HG02588 (cell line): ENCODE data around the gene SLC18B1.

ENCODE experiments used
- ATAC-seq: cut with Tn5 transposase; IDR thresholded peaks from one replicate; pipeline ENCODE4 v1.9.1; 2021; ENCODE audit warnings: mild to moderate bottlenecking, moderate library complexity; ENCODE audit not compliant: unreplicated experiment

The SLC18B1 gene

DNA sequence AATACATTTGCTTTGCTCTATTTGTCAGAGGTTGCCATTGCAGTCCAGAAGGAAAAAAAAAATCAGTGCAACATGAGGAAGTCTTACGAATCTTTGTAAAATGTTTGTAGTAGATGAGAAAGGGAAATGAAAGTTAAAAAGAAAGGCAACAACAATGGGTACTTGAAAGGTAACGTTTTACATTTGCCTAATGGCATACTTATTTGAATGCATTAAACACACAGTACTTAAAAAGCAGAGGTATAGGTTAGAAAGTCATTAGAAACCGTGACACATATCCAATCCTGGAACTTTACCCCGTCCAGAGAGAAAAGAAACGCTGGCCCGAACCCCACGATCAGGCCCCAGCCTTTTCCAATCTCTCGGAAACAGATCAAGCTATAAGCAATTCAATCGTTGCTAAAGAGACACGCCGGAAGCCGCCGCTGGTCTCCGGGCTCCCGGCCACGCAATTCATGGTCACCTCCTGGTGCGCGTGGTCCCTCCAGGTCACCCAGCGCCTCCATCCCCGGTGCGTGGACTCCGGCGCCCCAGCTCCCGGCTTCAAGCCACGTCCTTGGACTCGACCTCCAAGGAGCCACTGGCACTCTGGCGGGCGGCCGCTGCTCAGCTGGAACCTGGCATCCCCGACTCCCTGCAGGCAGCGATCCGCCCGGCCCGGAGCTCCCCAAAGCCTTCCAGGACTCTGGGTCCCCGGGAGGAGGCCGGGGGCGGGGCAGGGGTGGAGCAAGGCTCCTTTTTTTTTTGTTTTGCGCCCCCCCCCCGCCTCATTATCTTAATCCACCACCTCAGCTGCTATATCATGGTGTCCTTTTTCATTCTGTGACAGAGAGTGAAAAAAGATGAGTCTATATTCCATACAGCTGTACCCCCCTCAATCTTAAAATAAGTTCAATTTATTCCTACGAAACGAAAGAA, at the start of gene SLC18B1:
SLC18B1 (minus strand) TSS at position 687 of the 918 bp plus-strand sequence; CDS start at position 506, 181 bp downstream.
- ATAC-seq = peak; percentile 41

DNA sequence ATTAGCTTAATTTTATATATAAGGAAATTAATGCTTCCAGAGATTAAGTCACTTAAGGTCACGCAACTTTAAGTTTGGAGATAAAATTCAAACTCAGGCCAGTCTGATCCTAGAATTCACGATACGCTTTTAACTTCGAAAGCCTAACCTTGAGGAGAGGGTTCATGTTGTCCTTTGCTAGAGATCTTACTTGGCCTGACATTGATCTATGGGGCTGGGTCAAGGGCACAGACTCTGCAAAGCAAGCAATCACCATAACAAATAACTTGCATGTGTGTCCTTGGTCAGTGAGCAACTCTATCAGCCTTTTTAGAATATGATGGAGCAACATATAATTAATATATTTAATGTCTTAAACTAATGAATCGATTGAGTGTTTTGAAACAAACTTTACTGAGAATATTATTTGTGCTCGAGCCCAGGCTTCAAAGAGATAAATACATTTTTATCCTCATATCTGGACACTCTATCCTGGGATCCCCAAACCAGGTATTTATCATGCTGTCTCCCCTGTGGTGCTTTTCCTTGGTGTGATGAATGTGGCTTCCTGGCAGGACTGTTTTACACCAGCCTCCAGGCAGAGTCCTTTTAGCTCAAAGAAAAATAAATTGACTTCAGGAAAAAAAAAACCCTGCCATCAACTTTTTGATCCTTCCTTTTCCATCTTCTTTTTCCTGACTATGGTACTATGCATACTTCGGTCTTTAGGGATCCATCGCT, 45.0 kb upstream of the SLC18B1 start:
- no peak for ATAC-seq

DNA sequence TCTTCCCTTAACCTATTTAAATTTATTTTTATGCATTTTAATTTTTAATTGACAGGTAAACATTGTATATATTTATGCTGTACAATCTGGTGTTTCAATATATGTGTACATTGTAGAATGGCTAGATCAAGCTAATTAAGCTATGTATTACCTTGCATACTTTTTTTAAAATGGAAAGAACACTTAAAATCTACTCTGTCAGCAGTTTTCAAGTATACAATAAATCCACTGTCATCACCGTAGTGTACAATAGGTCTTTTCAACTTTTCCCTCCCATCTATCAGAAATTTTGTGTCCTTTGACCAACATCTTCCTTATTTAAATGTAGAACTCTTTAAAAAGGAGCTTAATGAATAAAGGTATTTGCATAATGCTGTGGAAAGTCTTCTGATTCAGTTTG, 43.5 kb upstream of the SLC18B1 start:
- ATAC-seq = no peak

DNA sequence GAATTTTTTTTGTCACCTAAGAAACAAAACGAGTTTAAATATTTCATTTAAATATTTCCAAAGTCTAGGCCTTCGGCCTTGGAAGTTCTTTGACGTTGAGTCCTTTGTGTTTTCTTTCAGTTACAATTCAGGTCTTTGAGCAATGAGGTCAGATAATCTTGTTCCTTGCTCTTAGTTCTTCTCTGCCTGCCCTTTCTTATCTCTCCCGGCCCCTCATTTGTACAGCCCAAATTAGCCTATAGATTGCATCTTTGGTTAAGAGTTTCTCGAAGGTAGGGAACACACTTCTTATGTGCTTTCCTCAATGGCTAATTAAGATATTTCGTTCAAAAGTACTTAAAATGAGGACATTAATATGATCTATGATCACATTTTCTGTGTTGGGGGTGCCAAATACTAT, 34.5 kb upstream of the SLC18B1 start:
- ATAC-seq = no peak

DNA sequence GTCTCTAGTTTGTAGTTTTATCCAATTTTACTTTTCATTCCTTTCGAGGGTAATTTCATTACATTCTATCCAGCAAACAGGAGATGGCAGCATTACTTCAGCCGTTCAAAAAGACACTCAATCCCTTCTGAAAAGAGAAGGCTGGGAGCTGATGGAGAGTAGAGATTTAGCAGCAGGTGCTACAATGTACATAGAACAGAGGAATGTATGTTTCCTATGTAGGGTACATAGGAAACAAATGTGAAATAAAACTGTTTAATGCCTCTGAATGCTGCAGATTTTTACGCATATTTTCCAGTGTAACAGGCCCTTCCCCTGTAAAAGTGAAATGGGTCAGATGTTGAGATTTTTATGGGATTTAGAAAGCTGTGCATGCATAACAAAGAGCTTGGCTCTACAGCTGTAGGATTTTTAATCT, 31.9 kb upstream of the SLC18B1 start:
- ATAC-seq = no peak

DNA sequence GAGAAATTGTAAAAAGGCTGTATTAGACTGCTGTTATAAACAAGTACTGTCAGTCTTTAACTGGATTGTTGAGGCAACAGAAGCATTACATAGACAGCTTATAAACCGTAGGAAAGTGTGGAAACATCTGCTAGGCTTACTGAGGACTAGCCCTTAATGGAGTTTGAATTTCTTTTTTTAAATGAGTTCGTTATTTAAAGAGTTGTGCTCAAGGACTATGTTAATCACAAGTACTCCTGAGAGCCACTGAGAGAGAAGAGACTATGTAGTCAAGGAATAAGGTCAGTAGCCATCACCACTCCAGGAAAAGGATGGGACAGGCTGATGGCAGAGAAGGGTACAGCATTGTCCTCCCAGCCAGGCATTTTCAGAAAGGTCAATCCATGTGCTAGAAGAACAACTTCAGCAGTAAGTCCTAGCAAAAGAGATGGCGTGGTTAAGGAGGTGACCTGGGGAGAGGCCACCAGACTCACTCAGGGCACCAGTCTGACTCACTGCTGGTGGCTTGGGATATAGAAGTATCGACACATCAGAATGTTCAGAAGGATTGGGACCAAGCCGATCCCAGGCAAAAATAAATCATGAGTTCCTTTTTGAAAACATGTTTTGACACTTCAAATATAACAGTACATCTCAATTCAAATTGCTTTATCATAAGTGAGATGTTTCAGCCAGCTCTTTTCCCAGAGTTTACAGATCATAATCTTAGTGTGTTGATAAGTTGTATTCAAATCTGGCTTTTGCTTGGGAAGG, 22.4 kb upstream of the SLC18B1 start:
- no peak for ATAC-seq

DNA sequence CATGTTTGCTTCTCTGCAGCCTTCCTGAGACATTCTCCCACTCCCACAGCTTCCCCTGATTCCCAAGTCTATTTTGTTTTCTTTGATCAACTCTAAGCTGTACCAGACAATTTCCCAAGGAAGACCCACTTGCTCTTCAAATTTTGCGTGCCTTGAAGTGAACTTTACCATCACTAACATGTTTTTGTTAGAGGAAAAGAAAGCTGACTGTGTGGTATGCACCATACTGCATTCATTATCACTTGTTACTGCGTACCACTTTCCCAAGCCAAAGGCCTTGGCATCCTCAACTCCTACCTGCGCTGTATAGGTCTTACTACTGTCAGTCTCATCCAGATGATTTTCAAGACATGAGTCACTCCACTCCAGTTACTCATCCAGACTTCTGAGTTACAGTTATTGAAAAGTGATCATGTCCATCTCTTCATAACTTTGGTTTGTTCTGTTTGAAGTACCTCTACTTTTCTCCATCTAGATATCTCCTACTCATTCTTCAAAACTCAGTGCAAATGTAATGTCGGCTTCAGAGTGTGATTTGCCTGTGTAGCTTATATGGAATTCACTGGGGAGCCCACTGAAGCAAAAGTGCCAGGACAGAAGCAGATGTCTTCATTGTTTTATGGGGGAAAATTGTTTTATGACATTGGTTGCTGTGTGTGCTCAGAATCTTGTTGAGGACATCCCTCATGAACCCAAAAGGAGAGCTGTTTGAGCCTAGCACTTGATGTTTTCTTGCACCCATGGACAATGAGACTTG, 21.1 kb upstream of the SLC18B1 start:
- ATAC-seq = no peak

DNA sequence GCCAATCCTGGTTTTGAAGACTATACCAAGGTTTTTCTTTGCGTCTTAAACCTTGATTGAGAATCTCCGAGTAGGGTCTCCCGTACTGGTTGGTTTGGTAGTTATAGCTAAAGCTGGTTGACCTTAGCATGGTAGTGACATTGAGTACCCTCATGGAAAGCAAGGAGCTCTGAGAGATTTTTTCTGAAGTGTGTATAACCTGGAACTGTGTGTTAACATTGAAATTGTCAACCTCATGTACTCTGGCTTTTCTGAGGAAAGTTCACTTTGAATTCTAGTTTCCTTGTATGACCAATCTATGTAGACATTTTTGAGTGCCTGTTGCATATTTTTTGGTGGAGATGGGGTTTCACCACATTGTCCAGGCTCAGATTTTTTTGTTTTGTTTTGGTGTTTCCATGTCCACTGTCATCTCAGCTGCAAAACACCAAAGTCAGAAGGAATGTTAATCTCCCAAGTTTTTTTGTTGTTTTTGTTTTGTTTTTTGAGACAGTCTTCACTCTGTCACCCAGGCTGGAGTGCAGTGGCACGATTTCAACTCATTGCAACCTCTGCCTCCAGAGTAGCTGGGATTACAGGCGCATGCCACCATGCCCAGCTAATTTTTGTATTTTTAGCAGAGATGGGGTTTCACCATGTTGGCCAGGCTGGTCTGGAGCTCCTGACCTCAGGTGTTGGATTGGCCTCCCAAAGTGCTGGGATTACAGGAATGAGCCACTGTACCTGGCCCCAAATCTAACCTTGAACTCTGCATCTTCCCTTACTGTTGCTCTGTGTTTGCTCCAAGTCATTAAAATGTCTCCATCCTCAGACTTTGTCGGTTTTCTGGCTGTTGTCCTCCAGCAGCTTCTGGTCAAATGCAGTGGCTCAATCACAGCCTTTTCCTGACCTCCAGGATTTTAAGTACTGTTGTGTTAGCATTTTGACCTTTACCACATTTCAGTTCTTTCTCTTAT, 20.2 kb upstream of the SLC18B1 start:
- ATAC-seq = no peak

DNA sequence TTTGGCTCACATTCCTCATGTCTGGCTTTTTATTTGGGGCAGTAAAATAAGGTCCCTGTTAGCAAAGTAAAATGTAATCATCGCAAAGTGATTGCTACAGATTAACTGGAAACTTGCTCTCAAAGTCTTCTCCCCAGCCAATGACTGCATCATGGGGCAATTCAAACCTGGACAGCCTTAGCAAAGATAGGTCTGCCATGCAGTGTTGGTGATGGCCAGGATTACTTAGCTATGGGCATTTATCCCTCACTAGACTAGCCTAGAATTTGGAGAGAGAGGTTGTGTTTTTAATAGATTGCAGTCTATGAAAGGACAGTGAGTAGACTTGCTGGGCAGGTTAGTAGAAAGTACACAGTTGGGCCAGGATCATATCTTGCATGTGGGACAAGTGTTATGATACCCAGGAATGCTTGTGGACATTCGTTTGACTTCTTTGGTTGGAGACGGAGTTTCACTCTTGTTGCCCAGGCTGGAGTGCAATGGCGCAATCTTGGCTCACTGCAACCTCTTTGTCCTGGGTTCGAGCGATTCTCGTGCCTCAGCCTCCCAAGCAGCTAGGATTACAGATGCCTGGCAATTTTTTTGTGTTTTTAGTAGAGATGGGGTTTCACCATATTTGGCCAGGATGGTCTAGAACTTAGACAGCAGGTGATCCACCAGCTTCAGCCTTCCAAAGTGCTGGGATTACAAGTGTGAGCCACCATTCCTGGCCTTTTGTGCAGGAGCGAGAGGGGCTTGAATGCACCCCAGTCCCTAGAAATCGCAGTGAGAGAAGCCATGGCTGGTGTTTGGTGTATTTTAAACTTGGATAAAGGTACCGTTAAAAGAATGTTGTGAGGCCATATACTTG, 19.3 kb upstream of the SLC18B1 start:
- ATAC-seq = no peak

DNA sequence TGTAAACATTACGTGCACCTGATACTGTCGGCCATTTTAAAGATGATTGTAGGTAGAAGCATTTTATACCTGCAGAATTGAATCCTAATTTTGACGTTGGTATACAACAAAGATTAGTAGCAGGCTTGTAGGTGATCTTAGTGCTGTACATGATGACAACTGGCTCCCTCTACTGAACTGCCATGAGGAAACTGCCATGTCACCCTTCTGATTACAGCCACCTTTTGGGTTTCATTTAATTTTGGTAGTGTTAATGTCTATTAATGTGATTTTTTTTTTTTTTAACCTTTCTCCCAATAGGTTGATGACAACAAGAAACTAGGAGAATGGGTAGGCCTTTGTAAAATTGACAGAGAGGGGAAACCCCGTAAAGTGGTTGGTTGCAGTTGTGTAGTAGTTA, 18.2 kb upstream of the SLC18B1 start:
- ATAC-seq = no peak

DNA sequence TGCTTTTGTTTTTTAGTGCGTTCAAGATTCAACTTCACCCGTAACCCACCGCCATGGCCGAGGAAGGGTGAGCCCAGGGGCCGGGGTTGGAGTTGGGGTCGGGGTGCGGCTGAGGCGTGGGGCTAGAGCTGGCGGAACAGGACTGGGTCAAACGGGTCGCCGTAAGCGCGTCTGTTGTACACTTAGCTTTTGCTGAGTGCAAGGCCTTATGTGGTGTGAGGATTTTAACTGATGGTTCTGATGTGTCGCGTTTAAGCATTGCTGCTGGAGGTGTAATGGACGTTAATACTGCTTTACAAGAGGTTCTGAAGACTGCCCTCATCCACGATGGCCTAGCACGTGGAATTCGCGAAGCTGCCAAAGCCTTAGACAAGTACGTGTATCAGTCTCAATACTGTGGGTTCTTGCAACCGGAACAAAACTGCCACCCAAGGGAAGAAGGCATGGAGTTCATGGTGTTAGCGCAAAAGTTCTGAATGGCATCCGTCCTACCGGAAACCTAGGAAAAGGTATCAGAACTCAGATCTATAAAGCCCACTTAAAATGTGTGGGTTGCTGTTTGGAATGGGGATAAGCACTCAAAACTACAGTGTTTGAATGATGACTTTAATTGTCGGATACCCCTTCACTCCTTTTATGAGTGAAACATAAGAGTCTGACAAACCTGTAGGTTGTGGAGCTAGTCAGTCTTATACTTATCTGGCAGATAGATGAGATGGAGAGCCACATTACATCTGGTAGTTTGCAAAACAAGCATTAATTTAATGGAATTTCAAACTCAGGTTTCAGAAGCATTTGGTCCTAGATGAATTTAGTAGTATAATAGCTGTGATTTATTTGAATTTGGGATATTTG, 16.5 kb upstream of the SLC18B1 start:
- peak; percentile 16 for ATAC-seq

DNA sequence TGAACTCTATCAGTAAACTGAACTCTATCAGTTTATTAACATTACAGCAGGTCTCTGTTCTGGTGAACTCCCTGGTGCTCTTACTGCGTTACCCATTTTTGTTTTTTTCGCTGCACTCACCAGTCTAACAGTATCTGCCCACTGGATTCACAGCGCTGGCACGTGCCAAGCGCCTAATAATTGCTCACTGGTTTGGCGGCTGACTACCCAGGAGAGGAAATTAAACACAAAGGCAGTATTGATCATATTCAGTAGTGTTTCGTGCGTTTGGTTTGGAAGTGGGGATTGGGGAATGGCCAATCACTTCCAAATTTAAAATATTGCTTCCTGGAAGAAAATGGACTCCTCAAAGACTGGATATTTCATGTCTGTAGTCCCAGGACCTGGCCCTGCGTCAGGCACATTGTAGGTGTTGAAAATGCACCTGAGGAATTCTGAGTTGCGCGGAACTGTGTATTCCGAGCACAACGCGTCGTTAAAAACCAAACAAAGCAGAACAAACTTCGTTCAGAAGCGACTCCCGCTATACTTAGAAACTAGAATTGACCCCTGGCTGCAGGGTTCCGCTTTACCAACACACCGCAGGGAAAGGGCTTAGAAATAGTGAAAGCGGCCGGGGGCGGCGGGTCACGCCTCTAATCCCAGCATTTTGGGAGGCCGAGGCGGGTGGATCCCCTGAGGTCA, 14.9 kb upstream of the SLC18B1 start:
- peak; percentile 29 for ATAC-seq

DNA sequence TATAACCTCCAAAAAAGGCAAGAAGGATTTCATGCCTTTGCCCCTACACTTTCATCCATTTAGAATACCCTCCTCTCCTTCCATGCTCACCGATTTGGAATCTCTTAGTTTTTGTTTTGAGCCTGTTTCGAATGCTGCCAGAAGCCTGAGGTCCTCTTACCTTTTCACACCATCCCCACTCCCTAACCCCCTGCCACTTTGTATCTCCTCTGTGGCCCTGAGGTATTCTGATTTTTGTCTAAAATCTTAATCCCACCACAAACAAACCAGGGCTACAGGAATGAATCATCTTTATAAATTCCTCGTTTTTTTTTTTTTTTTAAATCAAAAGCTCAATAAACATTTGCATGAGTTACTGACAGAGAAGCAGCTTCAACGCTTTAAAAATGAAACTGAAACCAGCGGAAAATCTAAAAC, 14.3 kb upstream of the SLC18B1 start:
- ATAC-seq = no peak

DNA sequence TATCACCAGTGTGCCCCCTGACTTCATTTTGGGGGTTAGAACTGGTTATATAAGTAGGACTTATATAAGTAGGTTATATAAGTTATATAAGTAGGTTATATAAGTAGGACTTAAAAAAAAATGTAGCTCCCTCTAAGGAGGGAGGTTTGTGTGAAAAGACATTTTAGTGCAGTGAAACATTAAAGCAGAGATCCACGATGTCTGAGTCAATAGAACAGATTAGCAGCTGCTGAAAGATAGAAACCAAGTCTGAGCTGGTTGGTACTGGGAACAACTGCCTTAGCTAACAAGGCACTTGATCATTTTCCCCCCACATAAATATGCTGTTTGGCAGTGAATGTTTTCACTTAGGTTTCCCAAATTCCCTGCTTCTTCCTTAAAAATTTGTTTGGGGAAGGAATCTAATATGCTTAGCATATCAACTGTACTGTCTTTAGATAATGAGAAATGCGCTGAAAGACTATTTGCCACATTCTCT, 13.9 kb upstream of the SLC18B1 start:
- no peak for ATAC-seq

DNA sequence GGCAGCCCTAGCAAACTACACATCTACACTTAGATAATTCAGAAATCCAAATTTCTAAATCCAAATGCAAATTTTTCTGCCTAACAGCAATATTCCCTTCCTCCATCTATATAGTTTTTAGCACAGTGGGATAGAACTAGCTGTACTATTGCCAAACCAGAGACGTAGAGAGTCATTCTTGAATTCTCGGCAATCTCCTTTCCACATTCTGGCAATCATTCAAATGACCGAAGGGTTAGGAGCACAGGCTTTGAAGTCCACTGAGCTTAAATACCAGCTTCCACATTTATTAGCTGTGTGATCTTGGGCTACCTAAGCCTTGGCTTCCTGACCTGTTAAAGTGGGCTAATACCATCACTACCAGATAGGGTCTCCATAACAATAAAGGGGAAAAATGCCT, 12.8 kb upstream of the SLC18B1 start:
- ATAC-seq = no peak

DNA sequence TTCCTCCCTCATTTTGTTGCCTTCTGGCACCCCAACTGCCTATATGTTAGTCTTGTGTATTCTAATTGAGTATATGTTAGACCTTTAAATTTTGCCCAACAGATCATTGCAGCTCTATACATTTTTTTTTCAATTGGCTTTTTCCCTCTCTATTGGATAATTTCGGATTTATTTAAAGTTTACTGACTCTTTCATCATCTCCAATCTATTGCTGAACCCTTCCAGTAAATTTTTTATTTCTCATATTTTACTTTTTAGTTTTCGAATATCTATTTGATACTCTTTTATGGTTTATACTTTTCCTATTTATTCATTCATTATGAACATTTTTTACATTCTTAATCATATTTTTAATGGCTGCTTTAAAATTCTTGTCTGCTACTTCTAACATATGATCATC, 7.1 kb upstream of the SLC18B1 start:
- no peak for ATAC-seq

DNA sequence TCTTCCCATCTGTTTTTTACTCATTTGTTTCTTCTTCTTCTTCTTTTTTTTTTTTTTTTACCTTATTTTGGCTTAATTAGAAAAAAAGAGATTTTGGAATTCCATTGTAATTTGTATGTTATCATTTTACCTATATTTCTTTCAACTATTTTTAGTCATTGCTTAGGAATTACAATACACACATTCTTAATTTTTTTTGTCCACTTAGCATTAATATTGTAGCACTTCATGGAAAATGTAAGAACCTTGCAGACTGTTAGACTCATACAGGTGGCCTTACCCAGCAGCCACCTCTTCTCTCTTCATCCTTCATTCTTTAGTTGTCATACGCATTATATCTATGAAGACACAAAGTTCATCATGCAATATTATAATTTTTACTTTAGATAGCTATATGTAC, 5.8 kb upstream of the SLC18B1 start:
- ATAC-seq = no peak
